Measurements from ENCODE around the gene GDI1. TPM values are rescaled to one million over a fixed set of nuclear protein-coding genes. Genes with fewer than 3 reads are reported as not detected.

The GDI1 gene
- total RNA-seq = 63.2 and 69.0 TPM in 2 replicates

DNA sequence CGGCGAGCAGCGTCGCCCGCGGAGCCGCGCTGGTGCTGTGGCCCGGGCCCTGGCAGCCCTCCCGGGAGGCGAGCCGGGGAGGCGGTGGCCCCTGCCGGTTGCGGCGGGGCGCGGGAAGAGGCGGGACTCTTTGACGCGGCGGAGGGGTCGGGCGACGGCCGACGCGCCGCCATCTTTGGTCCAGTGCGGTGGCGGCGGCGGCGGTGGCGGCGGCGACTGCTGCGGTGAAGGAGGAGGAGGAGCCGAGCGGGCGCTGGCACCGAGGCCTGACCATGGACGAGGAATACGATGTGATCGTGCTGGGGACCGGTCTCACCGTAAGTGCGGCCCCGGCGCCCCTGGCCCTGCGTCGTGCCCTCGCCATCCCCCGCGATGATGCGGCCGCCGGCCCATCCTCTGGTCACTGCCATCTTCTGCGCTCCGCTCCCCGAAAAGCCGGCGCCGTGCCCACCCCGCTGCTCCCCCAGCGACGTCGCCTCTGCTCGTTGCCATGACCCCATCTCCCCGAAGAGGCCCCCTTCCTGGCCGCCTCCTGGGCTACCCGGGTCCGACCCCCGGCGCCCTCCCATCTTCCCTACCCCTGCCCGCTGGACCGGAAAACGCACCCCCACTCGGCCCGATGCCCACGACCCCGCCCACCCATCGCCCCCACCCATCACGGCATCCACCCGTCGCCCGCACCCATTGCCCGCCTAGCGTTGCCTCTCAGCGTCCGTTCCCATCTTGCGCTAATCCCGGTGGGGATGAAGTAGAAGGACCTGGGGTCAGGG lies at the start of gene GDI1:
GDI1 (plus strand) TSS at position 172 of the 770 bp plus-strand sequence; CDS start at position 273, 101 bp downstream.

DNA sequence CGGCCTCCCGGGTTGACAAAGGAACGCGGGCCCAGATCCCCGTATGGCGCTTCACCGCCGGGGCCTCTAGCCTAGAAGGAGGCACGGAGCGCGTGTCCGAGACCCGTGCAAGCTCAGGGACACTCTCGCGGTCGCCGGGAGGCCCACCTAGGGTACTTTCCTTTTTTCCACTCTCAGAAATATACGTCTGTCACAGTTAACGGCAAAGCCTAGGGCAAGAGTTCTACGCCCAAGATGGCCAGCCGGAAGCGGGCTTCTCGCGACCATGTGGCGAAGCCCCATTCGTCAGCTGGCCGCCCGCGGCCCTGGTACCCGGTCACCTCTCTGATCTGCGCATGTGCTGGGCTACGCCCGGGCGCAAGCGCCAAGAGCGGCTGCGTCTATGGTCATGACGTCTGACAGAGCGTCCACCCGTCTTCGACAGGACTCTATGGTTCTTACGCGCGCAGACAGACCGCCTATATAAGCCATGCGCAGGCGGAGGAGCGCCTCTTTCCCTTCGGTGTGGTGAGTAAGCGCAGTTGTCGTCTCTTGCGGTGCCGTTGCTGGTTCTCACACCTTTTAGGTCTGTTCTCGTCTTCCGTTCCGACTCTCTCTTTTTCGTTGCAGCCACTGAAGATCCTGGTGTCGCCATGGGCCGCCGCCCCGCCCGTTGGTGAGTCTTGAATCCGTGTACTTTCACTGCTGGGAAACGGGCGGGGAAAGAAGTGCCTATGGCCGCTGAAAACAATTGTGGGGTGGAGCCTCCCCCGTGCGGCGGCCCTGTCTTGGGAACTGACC lies 38.9 kb upstream of the GDI1 start, which contains the start of gene RPL10:
RPL10 (plus strand) TSS at position 490 of the 780 bp plus-strand sequence; CDS start at position 633, 143 bp downstream.

DNA sequence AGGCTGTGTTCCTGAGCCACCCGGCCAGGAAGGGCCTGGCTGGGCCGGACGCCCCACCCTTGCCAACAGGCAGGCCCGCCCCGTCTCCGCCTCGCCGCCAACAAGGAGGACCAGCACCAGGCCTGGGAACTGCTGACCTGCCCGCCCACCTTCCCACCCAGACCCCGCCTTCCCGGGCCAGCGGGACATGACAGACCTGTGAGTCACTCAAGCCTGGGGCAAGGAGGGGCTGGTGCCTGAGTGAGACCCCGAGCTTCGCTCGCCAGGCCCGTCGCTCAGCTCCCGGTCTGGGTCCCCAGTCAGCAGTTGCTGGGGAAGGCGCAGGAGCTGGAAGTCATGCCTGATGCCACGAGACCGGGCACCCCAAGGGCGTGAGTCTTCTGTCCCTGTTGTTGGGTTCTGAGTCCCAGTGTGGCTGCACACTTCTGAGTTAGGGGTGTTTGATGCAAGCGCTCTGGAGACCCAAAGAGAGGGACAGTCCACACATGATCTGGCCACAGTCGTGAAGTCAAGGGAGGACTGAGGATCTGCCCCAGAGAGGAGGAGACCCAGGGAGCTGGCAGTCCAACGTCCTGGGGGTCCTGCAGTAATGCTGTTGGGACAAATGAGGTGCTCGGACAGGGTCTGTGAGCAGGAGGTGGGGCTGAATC lies 27.6 kb upstream of the GDI1 start, which contains the start of gene DNASE1L1:
DNASE1L1 (minus strand) TSS at position 33 of the 650 bp plus-strand sequence. CDS start 3,686 bp downstream, outside the sequence.

DNA sequence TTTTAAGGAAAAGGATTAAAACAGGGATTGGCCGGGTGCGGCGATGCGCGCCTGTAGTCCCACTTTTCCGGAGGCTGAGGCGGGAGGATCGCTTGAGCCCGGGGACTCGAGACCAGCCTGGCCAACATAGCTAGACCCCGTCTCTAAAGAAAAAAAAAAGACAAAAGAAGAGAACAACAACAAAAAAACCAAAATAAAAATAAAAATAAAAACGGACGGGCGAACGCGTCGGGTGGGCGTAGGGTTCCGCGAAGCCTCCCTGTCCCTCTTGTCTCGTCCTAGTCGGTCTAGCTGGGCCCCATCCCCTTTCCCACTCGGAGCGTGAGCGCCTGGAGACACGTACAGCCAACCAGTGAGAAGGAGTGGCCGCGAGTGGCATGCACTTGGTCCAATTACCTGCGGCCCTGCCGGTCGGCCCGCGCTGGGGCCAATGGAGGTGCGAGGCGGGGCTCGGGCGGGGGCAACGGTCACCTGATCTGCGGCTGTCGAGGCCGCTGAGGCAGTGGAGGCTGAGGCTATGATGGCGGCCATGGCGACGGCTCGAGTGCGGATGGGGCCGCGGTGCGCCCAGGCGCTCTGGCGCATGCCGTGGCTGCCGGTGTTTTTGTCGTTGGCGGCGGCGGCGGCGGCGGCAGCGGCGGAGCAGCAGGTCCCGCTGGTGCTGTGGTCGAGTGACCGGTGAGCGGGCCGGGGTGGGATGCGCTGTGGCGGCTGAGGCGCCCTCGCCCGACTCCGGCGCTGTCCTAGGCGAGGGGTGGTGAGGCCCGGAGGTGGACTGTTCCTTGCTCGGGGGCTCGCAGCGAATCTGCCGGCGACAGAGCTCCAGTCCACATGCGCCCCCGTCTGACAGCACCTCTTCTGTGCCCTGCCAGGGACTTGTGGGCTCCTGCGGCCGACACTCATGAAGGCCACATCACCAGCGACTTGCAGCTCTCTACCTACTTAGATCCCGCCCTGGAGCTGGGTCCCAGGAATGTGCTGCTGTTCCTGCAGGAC lies 8.5 kb upstream of the GDI1 start, which contains the start of gene ATP6AP1:
ATP6AP1 (plus strand) TSS at position 502 of the 996 bp plus-strand sequence; CDS start at position 518, 16 bp downstream.

DNA sequence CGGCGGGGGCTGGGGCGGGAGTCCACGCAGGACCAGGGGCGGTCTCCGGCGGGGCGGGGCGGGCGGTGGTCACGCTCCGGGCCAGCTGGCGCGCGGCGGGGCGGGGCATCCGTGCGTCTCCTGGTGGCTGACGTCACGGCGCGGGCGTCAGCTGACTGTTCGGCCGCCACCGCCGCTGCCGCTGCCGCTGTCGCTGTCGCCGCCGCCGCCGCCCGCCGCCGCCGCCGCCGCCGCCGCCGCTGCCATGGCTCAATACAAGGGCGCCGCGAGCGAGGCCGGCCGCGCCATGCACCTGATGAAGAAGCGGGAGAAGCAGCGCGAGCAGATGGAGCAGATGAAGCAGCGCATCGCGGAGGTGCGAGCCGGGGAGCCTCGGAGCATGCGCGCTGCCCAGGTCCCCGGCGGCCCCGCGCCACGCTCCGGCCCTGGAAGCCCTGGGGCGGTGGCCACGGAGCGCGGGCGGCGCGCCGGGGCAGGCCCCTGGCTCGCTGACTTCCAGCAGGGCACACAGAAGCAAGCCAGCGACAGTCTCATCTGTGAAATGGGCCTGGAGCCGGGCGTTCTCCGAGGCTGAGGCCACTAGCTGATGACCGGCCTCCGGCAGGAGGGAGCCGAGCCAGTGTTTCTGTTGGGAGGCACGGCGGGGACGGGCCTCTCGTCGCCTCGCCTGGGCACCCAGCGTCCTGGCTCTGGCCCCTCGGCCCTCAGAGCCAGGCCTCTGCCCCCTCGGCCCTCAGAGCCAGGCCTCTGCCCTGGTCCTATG lies 7.2 kb downstream of the GDI1 start, which contains the start of gene FAM50A:
FAM50A (plus strand) TSS at position 150 of the 763 bp plus-strand sequence; CDS start at position 245, 95 bp downstream.

DNA sequence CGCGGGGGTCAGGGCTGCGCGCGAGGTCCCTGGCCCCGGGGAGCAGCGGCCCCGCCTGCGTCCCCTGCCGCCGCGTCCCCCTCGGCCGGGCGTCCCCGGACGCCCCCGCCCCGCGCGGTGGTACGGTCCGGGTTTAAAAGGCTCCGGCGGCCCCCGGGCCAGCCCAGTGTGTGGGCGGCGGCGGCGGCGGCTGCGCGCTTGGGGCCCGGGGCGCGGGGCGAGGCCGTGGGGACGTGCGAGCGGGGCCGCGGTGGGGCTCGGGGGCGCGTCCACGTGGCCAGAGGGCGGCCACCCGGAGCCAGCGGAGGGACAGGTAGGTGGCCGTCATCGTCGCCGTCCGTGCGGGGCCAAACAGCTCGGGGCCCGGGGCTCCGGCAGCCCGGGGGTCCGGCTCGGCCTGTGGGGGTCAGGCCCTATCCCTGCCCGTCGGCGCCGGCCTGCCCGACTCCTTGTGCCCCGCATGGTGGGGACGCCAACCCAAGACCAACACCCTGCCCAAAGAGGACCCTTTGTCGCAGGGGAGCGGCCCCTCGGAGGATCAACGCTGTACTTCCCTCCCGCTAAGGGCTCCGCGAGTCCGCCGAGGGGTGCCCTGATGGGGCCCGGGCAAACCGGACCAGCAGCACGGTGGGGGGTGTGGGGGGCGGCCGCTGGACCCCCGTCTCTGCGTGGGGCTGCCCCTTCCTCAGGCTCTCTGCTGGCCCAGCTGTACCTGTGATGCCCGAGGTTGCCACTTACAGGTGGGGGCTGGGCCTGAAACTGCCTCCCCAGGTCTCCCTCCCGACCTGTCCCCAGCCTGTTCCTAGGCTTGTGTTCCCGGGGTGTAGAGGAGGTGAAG lies 21.4 kb downstream of the GDI1 start, which contains the start of gene PLXNA3:
PLXNA3 (plus strand) TSS at position 166 of the 838 bp plus-strand sequence. CDS start 1,903 bp downstream, outside the sequence.

DNA sequence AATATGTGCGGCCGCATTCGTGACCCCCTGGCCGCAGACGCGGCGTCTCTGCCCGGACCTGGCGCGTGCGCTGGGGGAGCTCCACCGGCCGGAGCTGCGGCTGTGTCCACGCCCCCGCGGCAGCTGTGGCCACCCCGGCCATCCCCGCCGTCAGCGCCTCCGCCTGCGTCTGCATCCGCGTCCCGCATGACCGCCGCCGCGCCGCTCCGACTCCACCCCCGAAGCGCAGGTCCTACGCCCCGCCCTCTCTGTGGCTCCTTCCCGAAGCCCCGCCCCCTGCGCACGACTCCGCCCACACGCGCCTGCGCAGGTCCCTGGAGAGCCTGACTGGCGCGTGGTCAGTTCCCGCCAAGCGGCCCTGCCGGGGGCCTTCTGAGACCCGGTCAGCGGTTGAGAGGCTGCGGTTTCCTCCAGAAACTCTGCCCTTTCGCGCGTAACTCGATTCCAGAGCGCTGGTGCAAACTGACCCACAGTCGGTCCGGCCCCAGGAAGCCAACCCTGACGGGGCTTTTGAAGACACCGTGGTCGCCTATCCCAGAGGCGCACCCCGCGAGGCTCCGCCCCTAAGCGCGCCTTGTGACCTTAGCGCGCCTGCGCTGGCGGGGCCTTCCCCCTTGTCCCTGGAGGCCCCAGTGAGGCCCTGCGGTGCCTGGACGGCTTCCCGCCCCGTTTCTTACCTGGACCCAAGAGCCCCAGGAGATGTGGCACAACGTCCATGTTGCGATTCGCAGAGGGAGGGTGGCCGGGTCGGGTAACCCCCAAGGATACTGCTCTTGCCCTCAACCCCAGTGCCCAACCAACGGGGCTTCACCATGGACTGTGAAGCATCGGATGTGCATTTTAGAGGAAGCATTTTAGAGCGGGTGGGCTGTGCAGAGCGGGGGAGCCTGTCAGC lies 42.0 kb downstream of the GDI1 start, which contains the start of gene LAGE3:
LAGE3 (minus strand) TSS at position 554 of the 895 bp plus-strand sequence; CDS start at position 188, 366 bp downstream.

DNA sequence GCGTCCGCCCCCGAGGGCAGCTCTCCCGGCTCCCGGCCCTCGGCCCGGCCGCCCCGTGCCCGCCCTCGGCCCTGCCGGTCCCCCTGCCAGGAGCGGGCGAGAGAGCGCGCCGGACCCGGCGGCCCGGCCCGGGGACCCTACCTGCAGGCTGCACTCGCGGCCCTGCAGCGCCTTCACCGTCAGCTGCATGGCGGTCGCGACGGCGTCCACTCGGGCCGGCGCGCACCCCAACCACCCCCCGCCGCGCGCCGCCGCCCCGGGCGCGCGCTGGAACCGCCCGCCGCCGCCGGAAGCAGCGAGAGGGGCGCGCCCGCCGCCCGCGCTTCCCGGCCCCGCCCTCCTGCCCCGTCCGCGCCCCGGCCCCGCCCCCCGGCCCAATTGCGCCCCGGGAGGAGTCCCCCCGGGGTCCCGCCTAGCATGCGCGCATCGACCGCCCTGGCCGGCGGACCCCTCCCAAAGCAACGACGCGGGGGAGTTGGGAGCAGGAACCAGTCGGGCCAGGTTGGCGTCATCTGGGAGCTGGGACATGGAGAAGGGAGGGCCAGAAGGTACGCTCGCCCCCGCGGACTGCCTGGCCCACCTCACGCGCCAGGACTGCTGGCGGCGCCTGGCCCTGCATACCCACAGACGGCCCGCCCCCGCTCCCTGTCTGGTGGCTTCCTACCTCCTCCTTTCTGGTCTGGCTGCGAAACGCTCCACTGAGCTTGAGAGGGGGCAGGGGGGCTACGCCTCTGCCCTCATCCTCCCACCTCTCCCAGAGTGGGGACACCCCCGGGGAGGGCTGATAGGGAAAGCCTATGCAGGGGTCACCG lies 49.6 kb downstream of the GDI1 start, which contains the start of gene UBL4A:
UBL4A (minus strand) TSS at position 220 of the 812 bp plus-strand sequence; CDS start at position 189, 31 bp downstream.

DNA sequence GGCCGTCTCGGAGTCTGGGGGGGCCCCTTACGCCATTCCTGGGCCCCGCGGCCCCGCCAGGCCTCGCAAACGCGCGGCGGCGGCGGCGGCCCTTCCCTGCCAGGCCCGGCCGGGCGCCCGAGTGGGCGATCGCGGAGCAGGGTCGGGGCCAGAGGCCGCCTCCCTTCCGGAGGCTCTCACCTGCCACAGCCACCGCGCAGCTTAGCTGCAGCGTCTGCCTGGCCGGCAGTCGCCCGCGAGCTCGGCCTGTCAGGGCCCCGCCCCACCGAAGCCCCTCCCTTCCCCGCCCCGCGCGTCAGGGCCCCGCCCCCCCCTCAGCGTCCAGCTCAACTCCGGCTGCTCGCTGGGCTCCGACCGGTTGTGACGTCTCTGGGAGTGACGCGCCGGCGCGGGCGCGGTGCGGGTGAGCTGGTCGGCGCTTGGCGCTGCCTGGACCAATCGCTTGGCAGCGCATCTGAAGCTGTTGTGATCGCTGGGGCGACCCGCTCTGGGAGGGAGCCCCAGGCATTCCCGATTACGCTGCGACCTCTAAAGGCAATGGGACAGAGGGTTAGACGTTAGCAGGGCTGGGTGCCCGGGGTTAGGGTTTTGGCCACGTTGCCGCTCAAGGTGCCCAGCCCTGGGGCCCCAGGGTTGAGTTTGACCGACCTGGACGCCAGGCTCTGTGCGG lies 53.6 kb downstream of the GDI1 start, which contains the start of gene SLC10A3:
SLC10A3 (minus strand) TSS at position 216 of the 670 bp plus-strand sequence. CDS start 1,689 bp downstream, outside the sequence.

Small RNAs within 50 kb of the gene (small RNA-seq; reads per million reads assigned to genes)
- gene MIR6858 (0.16 reads per million), gene SNORA70 (not detected)

Other genes with a start within 250 kb of the GDI1 start
- gene OPN1MW2, start 217.4 kb upstream of the GDI1 start, total RNA-seq = not detected in 2 replicates
- gene OPN1MW3, start 179.6 kb upstream of the GDI1 start, total RNA-seq = not detected in 2 replicates
- gene TEX28, start 142.0 kb upstream of the GDI1 start, total RNA-seq = not detected in 2 replicates
- gene TKTL1, start 141.4 kb upstream of the GDI1 start, total RNA-seq = not detected in 2 replicates
- 1,220 and 1,461 TPM in 2 replicates for gene FLNA, start 62.5 kb upstream of the GDI1 start, total RNA-seq
- gene EMD, start 57.9 kb upstream of the GDI1 start, total RNA-seq = 32.7 and 38.5 TPM in 2 replicates
- gene RPL10, start 38.8 kb upstream of the GDI1 start, total RNA-seq = 1,085 and 1,649 TPM in 2 replicates
- 18.0 and 28.2 TPM in 2 replicates for gene DNASE1L1, start 27.9 kb upstream of the GDI1 start, total RNA-seq
- 18.4 and 20.9 TPM in 2 replicates for gene TAFAZZIN, start 25.6 kb upstream of the GDI1 start, total RNA-seq
- gene ATP6AP1, start 8.5 kb upstream of the GDI1 start, total RNA-seq = 35.6 and 39.3 TPM in 2 replicates
- 34.9 and 35.2 TPM in 2 replicates for gene FAM50A, start 7.0 kb downstream of the GDI1 start, total RNA-seq
- 13.2 and 16.2 TPM in 2 replicates for gene PLXNA3, start 21.1 kb downstream of the GDI1 start, total RNA-seq
- 9.0 and 9.2 TPM in 2 replicates for gene LAGE3, start 42.1 kb downstream of the GDI1 start, total RNA-seq
- gene UBL4A, start 49.5 kb downstream of the GDI1 start, total RNA-seq = 37.5 and 37.7 TPM in 2 replicates
- gene SLC10A3, start 53.5 kb downstream of the GDI1 start, total RNA-seq = 28.0 and 28.7 TPM in 2 replicates
- gene FAM3A, start 79.1 kb downstream of the GDI1 start, total RNA-seq = 23.3 and 25.0 TPM in 2 replicates
- gene G6PD, start 109.7 kb downstream of the GDI1 start, total RNA-seq = 145 and 151 TPM in 2 replicates
- 17.2 and 19.8 TPM in 2 replicates for gene IKBKG, start 110.5 kb downstream of the GDI1 start, total RNA-seq
- gene CTAG1A, start 148.0 kb downstream of the GDI1 start, total RNA-seq = not detected in 2 replicates
- not detected in 2 replicates for gene CTAG1B, start 182.1 kb downstream of the GDI1 start, total RNA-seq
- not detected in 2 replicates for gene CTAG2, start 216.4 kb downstream of the GDI1 start, total RNA-seq

All from subcutaneous preadipocyte (primary cell).